Measurements from ENCODE around the gene EFNA4.

Gene EFNA4

DNA sequence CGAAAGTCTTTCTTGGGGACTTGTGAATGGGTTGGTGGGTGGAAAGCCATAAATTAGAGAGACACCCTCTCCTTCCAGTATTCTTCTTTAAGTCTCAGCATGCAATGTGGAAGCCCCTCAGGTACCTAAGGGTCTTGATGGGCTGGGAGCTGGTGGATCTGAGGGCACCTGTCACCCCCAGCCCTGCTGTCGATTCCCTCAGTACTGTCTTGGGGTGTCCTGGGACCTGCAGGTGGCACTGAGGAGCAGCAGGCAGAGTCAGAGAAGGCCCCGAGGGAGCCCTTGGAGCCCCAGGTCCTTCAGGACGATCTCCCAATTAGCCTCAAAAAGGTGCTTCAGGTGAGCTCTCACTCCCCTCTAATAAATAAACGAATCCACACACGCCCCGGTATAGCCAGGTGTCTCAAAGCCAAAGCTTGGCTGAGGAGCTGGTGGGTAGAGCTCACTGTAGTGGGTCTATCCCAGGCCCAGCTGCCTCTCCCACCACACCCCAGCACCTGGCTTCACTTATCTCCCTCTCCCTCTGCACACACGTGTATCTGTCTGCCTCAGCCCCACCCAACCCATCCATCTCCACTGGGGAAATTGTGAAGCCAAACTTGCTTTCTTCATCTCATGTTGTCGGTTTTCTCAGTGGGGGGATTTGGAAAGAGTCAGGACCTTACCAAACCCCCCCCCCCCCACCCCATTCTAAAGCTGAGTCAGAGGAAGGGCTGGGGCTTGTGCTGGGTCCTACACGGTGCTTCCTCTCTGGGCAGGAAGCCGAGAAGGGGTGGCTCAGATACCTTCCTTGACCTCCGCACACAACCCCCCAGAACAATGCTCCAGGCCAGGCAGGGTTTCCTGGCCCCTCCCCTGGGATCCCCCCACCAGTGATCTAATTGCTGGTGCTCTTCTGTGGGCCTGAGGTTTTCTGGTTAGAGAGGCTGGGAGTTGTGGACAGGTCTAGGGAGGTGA, 10.8 kb upstream of the EFNA4 start:
- DNase-seq (ENCODE audit: low read depth): no peak

DNA sequence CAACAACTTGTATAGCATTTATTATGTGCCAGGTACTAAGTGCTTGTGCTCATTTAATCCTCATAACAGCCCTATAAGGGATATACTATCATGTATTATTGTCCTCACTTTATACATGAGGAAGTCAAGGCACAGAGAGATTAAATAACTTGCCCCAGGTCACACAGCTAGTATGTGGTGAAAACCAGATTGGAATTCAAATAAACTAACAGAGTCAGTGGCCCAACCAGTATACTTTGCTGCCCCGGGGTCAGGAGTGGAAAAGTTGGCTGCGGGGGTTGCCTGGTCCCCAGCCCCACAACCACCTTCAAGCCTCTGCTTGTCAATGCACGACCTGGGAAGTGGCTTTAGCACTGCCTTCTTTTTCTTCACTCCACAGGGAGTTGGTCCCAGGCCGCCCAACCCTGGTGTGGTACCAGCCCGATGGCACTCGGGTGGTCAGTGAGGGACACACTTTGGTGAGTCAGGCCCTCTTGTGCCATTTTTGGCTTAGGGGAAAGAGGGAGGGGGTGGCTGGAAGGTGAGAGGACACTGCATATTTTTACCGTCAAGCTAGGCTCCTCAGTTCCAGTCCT, 9.9 kb upstream of the EFNA4 start:
- DNase-seq (ENCODE audit: low read depth): no peak

DNA sequence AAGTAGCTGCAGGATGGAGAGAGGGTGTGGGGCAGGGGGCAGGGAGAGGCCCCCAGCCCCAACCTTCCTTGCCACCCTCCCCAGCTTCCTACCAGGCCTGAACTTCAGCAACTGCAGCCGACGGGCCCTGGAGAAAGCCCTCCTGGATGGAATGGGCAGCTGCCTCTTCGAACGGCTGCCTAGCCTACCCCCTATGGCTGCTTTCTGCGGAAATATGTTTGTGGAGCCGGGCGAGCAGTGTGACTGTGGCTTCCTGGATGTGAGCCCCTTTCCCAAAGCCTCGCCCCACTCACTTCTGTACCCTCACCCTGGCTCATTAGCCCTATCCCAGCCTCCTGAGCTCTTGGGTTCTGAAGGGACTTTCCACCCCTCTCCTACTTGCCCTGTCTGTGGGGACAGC, 6.4 kb upstream of the EFNA4 start:
- DNase-seq (ENCODE audit: low read depth): no peak

DNA sequence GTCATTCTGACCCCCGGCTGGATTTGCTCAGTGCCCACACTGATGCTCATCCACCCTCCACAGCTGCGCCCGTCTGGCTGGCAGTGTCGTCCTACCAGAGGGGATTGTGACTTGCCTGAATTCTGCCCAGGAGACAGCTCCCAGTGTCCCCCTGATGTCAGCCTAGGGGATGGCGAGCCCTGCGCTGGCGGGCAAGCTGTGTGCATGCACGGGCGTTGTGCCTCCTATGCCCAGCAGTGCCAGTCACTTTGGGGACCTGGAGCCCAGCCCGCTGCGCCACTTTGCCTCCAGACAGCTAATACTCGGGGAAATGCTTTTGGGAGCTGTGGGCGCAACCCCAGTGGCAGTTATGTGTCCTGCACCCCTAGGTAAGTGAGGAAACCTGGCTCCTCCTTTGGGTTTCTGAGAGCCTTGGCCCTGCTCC, 5.7 kb upstream of the EFNA4 start:
- DNase-seq (ENCODE audit: low read depth): no peak

DNA sequence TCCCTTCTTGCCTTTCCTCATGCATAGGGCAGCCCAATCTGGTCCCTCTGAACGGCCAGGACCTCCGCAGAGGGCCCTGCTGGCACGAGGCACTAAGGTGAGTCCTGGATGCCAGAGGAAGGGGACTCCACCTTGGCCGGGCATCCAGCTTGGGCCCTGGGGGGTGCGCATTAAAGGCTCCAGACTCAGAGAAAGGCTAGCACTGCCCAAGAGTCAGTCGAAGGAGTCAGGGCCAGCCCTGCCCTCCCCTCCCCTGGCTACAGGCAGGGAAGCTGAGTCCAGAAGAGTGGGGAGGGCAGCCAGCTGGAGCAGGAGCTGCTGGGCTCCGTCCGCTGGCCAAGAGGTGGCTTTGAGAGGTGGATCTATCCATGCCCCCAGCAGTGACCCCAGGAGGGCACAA, 2.8 kb upstream of the EFNA4 start:
- no peak for DNase-seq (ENCODE audit: low read depth)

DNA sequence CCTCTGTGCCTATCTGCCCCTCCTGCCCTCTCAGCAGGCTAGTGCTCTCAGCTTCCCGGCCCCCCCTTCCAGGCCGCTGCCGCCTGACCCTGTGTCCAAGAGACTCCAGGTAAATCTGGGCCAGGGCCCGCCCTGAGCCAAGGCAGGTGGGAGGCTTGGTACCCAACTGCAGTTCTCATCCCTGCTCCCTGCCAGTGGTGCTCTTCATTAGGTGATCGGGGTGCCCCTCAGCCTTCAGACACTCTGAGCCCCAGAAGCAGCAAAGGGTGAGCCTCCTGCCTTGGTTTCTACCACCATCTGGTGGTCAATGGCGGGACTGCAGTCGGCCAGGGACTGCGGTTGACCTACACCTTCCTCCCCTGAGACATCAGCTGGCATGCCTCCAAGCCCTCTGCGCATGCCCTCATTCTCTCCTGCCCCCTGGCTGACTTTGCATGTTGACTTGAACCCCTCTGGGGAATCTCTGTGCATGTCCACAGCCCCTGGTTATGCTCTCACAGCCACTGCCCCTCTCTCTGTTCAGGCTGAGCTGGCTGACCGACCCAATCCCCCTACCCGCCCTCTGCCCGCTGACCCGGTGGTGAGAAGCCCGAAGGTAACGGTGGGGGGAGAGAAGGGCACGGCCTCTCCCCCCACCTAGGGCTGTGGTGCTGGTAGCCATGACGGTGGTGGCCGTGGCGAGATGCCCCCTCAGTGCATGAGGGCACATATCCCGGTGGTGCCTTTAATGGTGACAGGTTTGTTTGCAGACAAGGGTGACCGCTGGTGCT, 2.0 kb upstream of the EFNA4 start:
- peak; percentile 95 for DNase-seq (ENCODE audit: low read depth)

DNA sequence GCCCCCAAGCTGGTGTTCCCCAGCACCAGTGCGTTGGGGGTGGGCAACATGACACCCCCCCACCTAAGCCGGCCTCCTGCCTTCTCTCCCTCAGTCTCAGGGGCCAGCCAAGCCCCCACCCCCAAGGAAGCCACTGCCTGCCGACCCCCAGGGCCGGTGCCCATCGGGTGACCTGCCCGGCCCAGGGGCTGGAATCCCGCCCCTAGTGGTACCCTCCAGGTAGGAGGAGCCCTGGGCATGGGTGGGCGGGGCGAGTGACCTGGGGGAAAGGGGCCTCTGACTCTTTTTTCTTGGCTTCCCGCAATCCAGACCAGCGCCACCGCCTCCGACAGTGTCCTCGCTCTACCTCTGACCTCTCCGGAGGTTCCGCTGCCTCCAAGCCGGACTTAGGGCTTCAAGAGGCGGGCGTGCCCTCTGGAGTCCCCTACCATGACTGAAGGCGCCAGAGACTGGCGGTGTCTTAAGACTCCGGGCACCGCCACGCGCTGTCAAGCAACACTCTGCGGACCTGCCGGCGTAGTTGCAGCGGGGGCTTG, 1.3 kb upstream of the EFNA4 start:
- DNase-seq (ENCODE audit: low read depth): no peak

DNA sequence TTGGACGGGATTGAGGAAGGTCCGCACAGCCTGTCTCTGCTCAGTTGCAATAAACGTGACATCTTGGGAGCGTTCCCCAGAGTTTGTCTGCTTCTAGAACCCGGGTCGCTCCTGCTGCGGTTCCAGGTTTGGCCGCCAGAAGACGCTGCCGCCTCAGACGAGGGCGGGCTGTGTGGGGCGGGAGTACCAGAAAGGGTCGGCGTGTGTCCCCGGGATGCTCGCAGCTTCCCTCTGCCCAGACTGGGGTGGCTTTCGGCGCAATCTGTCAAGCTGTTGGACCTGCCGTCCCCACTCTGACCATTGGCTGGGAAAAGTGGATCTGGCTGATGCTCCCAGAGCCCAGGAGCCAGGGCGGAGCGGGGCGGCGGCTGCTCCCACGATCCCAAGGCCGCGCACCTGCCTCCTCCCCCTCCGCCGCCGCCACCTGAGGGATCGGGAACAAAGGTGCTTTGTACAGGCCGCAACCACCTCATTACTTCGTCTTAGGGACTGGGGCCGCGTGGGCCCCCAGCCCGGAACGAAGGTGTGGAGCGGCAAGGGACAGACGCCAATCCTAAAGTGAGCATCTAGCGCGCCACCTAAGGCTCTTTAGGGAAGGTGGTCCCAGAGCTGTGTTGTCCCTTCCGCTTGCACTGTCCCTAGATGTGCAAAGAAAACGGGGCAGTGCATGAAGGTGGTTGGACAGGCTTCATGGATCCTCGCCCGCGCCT, 683 bp upstream of the EFNA4 start:
- peak; percentile 68 for DNase-seq (ENCODE audit: low read depth)

DNA sequence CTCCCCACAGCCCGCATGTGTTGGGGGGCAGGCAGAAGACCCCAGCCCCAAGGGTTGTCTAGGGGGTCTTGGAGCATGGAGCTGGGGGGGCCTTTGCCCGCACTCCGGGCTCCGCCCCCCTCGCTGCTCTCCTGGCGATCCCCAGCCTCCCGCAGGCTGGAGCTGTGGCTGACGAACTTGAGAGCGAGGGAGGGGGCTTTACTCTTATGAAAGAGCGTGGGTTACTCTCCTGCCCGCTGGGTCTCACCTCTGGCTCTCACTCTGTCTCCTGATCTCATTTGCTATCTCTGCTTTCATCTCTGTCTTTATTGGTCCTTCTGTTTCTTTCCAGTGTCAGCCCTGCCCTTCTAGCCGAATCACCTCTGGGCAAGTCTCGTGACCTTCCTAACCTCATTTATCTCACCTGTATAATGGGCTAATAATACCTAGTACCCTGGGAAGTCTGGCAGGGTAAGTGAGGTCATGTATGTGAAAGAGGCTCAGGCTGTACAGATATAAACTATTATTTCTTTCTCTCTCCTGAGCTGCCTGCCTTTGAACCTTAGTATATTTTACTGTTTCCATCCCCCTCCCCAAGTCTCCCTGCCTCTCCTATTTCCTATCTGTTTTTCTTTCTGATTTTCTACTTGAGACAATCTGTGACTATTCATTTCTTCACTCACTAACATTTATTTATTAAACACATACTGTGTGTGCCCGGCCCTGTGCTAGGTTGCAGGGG, 731 bp downstream of the EFNA4 start:
- DNase-seq (ENCODE audit: low read depth): no peak

DNA sequence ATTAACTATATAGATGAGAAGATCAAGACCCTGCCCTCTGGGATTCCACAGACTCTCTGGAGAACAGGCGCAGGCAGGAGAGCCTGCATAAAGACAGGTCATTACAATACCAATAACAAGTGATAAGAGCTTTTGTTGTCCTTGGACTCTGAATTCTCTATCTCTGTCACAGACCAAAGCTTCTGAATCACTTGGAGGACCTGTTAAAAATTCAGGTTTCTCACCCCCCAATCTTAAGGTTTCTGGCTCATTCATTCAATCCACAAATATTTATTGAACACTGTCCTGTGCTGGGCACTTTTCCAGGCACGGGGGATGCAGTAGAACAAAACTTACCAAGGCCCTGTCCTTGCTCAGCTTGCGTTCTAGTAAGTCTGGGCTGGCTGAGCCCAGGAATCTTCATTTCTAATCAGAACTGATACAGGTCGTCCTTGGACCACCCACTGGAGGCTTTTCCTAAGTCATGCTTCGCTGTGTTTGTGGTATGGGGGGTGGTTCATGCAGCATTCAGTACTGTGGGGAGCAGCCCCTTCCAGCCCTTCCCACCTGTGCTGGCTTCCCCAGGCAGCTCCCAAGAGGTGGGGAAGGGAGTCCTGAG, 1.4 kb downstream of the EFNA4 start:
- no peak for DNase-seq (ENCODE audit: low read depth)

DNA sequence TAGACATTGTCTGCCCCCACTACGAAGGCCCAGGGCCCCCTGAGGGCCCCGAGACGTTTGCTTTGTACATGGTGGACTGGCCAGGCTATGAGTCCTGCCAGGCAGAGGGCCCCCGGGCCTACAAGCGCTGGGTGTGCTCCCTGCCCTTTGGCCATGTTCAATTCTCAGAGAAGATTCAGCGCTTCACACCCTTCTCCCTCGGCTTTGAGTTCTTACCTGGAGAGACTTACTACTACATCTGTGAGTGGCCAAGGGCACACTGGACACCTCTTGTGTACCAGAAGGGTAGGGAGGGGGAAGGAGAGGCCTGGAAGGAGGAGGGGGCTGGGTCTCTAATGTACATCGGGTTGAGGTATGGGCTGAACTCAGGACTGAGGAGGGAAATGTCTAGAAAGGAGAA, 3.2 kb downstream of the EFNA4 start:
- no peak for DNase-seq (ENCODE audit: low read depth)

DNA sequence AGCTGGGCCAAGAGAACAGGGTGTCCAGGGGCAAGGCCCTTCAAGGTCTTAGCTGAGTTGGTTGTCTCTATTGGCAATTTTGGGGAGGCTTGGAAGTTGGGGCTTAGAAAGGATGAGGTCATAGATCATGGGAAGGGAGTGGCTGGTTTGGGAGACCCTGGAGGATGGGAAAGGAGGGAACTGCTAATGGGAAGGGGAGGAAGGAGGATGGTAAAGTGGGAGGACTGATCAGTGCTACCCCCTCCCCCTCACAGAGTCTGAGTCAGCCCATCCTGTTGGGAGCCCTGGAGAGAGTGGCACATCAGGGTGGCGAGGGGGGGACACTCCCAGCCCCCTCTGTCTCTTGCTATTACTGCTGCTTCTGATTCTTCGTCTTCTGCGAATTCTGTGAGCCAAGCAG, 5.1 kb downstream of the EFNA4 start:
- DNase-seq (ENCODE audit: low read depth): no peak

DNA sequence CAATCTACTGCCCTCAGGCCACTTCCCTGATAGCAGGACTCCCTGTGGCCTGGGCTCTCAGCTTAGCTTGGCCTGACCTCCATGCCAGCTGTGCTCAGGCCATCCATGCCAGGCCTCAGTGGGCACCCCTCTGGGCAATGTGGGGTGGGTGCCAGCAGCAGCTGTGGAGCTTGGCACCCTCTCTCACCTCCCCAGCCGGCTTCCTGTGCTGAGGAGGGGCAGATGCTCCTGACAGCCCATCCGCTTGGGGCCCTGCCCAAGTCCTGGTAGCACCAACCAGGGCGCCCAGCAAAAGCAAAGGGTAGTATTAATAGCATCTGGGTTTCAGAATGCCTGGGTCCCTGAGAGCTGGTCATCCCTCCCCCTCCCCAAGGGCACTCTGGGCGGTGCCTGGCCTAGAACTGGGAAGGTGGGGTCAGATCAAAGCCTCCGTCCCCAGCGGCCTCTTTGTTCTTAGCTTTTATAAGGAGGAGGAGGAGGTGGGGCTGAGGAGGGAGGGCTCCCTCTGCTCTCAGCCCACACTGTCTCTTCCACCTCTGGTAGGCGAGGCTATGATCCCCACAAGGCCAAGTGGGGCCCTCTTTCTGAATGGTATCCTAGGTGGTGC, 6.1 kb downstream of the EFNA4 start:
- DNase-seq (ENCODE audit: low read depth): no peak

DNA sequence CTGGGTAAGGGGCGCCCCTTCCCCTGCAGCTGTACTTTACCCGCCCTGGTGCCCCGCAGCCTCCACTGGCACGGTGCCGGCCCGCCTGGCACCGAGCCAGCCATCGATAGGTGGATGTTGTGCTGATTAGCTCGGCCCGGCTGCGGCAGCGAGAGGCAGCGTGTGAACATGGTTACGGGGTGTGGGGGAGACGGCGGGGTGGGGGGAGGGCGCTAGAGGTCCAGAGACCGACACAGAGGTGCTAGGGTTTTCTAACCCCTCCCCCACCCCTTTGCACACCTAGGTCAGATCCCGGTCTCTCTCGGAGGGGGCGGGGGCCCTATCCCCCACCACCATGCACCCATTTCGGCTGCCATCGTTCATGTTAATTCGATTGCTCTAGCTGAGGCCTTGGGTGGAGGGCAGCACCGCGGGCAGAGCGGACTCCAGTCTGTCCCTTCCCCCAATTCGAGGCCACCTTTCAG, 6.7 kb downstream of the EFNA4 start:
- DNase-seq (ENCODE audit: low read depth): no peak

DNA sequence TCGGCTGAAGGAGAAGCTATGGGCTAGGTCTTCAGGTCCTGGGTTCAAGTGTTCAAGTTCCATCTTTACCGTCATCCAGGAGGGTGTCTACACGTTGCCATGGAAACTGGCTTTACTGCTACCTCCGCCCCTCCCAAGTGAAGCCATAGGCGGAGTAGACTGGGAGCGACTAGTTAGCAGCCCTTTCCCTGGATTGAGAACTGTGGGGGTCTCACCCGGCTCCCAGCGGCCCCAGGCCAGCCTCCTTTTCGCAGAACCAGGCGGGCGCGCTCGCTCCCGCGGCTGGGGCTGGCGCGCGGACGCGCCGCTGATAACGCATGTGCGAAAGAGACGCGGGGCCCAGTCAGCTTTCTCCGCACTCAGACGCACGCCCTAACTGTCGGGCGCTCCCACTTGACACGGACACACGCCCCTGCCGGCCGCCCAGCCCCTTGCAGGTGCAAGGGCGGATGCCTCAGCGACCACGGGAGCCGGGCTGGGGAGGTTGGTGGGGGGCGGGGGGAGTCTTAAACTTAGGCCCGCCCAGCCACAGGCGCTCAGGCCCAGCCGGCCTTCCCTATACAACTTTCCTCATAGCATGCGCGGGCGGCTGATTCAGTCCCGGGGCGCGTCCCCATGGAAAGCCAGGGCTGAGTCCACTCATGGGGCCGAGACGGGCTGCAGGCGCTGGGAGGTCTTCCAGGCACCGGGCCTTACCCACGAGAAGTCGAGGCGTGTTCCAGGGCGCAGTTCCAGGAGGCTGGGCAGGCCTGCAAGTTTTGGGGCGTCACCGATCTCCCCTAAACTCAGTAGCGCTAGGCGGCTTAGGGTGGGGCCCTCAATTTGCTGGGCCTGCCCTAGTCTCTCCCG, 7.4 kb downstream of the EFNA4 start:
- DNase-seq (ENCODE audit: low read depth): no peak

DNA sequence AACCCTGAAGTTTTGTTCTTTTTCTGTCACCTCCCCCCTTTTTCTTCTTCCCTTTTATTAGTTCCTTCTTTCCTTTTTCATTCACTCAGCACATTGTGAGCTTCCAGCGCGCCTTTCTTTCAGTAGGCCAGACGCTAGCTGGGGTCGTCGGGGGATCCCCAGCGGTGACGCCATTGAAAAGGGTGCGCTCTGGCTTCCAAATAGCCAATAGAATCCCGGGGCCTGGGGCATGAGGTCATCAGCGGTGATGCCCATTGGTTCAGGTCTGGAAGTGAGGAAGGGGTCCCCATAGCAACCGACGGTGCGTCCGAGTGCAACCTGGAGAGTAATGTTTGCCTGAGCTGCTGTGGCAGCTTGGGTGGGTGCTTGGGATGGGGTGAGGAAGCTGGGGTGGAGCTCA, 8.2 kb downstream of the EFNA4 start:
- DNase-seq (ENCODE audit: low read depth): no peak

DNA sequence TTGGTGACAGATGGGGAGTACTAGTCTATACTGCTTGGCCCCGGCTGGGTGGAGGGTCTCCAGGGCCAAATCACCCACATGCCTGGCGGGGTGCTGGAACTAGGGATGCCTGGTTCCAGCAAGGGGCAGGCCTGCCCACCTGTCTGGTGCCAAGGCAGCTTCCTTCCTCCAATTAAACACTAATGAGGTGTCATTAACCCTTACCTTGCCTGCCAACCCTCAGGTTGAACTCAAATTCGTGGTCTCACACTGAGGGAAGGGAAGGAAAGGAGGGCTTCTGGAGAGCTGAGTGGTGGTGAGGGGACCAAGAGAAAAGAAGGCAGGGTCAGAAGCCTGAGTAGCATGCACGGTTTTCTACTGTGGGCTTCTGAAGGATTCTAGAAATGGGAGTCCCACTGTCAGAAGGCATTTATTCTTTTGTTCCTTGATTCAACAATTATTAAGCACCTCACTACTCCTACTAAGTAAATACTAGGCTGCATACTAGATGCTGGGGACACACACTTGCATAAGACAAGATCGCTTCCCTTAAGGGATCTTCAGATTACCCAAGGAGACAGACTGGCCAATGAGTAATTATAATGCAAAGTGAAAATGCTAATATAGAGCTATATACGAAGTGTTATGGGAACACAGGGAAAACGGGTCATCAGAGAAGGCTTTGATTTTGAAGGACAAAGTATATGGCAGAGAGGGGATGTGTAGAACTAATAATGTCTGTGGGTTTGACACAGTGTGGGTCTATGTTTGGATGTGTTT, 9.2 kb downstream of the EFNA4 start:
- no peak for DNase-seq (ENCODE audit: low read depth)

DNA sequence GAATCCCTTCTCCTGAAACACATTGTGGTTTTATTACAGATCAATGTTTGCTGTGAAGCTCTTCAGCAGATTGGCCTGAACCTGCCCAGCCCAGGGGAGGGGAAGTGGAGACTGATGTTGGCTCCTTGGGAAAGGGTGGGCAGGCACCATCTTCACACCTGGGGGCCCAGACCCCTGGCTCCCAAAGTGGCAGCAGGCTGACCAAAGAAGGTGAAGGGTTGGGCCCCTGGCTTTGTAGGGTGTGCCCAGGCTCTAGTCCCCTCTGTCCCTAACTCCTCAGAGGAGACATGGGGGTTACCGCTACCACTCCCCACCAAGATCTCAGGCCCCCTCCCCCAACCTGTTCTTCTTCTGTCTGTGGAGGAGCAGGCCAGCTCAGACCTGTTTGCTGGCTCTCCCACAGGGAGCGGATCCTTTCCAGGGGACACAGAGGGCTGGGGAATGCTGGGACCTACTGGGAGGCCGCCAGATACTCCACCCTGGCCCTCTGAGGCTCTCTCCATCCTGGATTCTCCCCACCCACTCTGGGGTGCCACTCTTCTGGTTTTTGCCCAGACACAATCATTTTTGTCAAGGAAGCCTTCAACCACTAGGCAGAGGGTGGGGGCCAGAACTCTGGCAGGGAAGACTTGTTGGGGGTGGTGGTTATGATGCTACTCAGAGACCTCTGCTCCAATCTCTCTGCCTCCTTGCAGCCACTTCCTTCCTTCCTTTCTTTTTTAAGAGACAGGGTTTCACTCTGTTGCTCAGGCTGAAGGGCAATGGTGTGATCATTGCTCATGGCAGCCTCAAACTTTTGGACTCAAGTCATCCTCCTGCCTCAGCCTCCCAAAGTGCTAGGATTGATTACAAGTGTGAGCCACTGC, 10.1 kb downstream of the EFNA4 start:
- DNase-seq (ENCODE audit: low read depth): no peak

Data from stimulated activated CD8-positive, alpha-beta memory T cell treated with anti-CD3 and anti-CD28 coated beads, Interleukin-15, amount 100 ng/mL, for 1 hour (primary cell).